B cell (primary cell): ENCODE results near the gene FOXN3. TPM values are rescaled to one million over a fixed set of nuclear protein-coding genes. Genes with fewer than 3 reads are reported as not detected.

Source experiments
- ATAC-seq: fragments of 200-7000 bp; cut with Tn5 transposase; one replicate; pipeline ENCODE4 v1.10.0; 2021; ENCODE audit warnings: low read depth, mild to moderate bottlenecking, moderate number of reproducible peaks, moderate library complexity
- CTCF ChIA-PET: fragments of 350-600 bp; sonication (Branson Sonifier 250); formaldehyde crosslinking; loops from one replicate; lab custom pipeline; 2021; ENCODE audit warnings: antibody characterized with exemption, inconsistent platforms; lab: Charles Lee
- POLR2A ChIA-PET: fragments of 350-600 bp; sonication (Branson Sonifier 250); formaldehyde crosslinking; loops from one replicate; lab custom pipeline; 2021; ENCODE audit warnings: antibody characterized with exemption; lab: Charles Lee
- DNase-seq: peaks from one replicate; pipeline ENCODE4 v3.0.0; 2013
- H2AFZ ChIP-seq: 2 replicates; pipeline ENCODE4 v1.6.1; 2012; ENCODE audit warnings: mild to moderate bottlenecking, low read depth, low read length; ENCODE audit not compliant: insufficient read depth, poor library complexity, severe bottlenecking
- H3K27ac ChIP-seq, 2 donors: 1 replicate in 1 of 2; 2 replicates in 1 of 2; pipeline ENCODE4 v1.5.1; 2012 to 2013; ENCODE audit warnings: low read length in 2 of 2, mild to moderate bottlenecking in 2 of 2, moderate library complexity in 1 of 2
- H3K27me3 ChIP-seq, 4 experiments: fragments of 200-600 bp in 1 of 4; sonication (generic) in 1 of 4; replicated peaks in 1 of 4; 1 replicate in 2 of 4; 2 replicates in 2 of 4; pipeline versions ENCODE4 v1.6.1 to v1.7.0; 2013 to 2016; ENCODE audit warnings: low read length in 3 of 4, mild to moderate bottlenecking in 2 of 4, mixed read lengths in 1 of 4, moderate library complexity in 1 of 4; ENCODE audit not compliant: insufficient read depth in 4 of 4, control insufficient read depth in 3 of 4; ENCODE audit errors: control extremely low read depth in 1 of 4
- H3K36me3 ChIP-seq, 2 experiments: replicated peaks in 1 of 2; 1 replicate in 1 of 2; 2 replicates in 1 of 2; pipeline versions ENCODE4 v1.6.1 to v1.7.1; 2013; ENCODE audit warnings: low read length in 1 of 2; ENCODE audit not compliant: insufficient read depth in 2 of 2, control insufficient read depth in 1 of 2; ENCODE audit errors: control extremely low read depth in 1 of 2, extremely low read depth in 1 of 2
- H3K4me1 ChIP-seq, 2 donors: fragments of 200-600 bp in 1 of 2; sonication (generic) in 1 of 2; 1 replicate in 1 of 2; 2 replicates in 1 of 2; pipeline versions ENCODE4 v1.5.1 to v1.6.1; 2013 to 2017; ENCODE audit warnings: low read length in 2 of 2; ENCODE audit not compliant: control insufficient read depth in 2 of 2, insufficient read depth in 2 of 2
- H3K4me2 ChIP-seq: replicated peaks from 2 replicates; pipeline ENCODE3; 2012; ENCODE audit warnings: mild to moderate bottlenecking, low read depth, low read length; ENCODE audit not compliant: poor library complexity, severe bottlenecking
- H3K4me3 ChIP-seq, 5 experiments: fragments of 200-600 bp in 1 of 5; sonication (generic) in 1 of 5; 1 replicate in 3 of 5; 2 replicates in 2 of 5; pipeline versions ENCODE4 v1.5.1 to v1.7.0; 2011 to 2016; ENCODE audit warnings: low read length in 4 of 5, mild to moderate bottlenecking in 4 of 5, low read depth in 2 of 5, control low read depth in 1 of 5, moderate library complexity in 1 of 5; ENCODE audit not compliant: insufficient read depth in 1 of 5; ENCODE audit errors: control extremely low read depth in 1 of 5, extremely low read depth in 1 of 5
- H3K79me2 ChIP-seq: fragments of 200-600 bp; sonication (generic); one replicate; pipeline ENCODE4 v1.6.0; 2016; ENCODE audit warnings: low read length; ENCODE audit not compliant: control insufficient read depth, insufficient read depth
- H3K9ac ChIP-seq: fragments of 200-600 bp; sonication (generic); 2 replicates; pipeline ENCODE4 v1.6.1; 2017; ENCODE audit warnings: mild to moderate bottlenecking, low read length, moderate library complexity
- H3K9me3 ChIP-seq, 3 donors: one replicate each; pipeline versions ENCODE4 v1.6.1 to v1.7.1; 2013; ENCODE audit warnings: low read length in 2 of 3; ENCODE audit not compliant: control insufficient read depth in 2 of 3, insufficient read depth in 1 of 3; ENCODE audit errors: control extremely low read depth in 1 of 3
- H4K20me1 ChIP-seq: 2 replicates; pipeline ENCODE4 v1.6.0; 2012; ENCODE audit warnings: mild to moderate bottlenecking, low read length; ENCODE audit not compliant: insufficient read depth, control insufficient read depth, poor library complexity, severe bottlenecking
- H3K27ac Mint-ChIP-seq: one replicate; pipeline ENCODE4 v1.8.0; 2021; ENCODE audit warnings: mixed read lengths
- H3K27me3 Mint-ChIP-seq: one replicate; pipeline ENCODE4 v1.8.0; 2021; ENCODE audit warnings: mixed read lengths
- H3K4me1 Mint-ChIP-seq: one replicate; pipeline ENCODE4 v1.8.0; 2021; ENCODE audit warnings: mixed read lengths
- H3K4me3 Mint-ChIP-seq: one replicate; pipeline ENCODE4 v1.8.0; 2021; ENCODE audit warnings: mixed read lengths
- H3K9me3 Mint-ChIP-seq: one replicate; pipeline ENCODE4 v1.8.0; 2022; ENCODE audit warnings: mixed read lengths; ENCODE audit not compliant: insufficient read depth
- CTCF ChIP-seq: fragments of 200-600 bp; IDR thresholded peaks from one replicate; pipeline ENCODE4 v1.8.0; 2022; ENCODE audit warnings: antibody characterized with exemption, mild to moderate bottlenecking
- EZH2 ChIP-seq: IDR thresholded peaks from 2 replicates; pipeline ENCODE4 v1.6.1; 2012; ENCODE audit warnings: borderline replicate concordance, low read depth, mild to moderate bottlenecking, moderate library complexity, low read length; ENCODE audit not compliant: insufficient read depth, poor library complexity, severe bottlenecking
- WGBS: methylation state at CpG from one replicate; pipeline ENCODE4 v1.1.5; 2013; ENCODE audit warnings: missing lambda C conversion rate; ENCODE audit not compliant: insufficient coverage; 5-methylcytosine and 5-hydroxymethylcytosine counted together
- intact Hi-C: fragments of 100-400 bp; cut with micrococcal nuclease; formaldehyde crosslinking; loops from one replicate; pipeline ENCODE4 v1.10.0; 2022
- polyA plus RNA-seq: library from polyadenylated mRNA; depleted of rRNA; stranded (reverse); fragments of >200 nt; gene quantifications from 2 replicates; pipeline ENCODE4 v1.2.3, GENCODE V29; 2012
- total RNA-seq, 2 donors: library from RNA; stranded (reverse); fragments of 120-200 nt in 1 of 2; gene quantifications; 1 replicate in 1 of 2; 2 replicates in 1 of 2; pipeline versions ENCODE4 v1.2.3 to v1.2.4, GENCODE V29; 2013 to 2022

Gene FOXN3
- total and polyA plus RNA-seq, 2 donors (not counting 1 experiment from before 2014, with no cell fraction given): 80.6 to 98.2 TPM

GRCh38 chr14:89180546-89180945 lies 236.5 kb downstream of the FOXN3 start:
- no peak for ATAC-seq
- POLR2A ChIA-PET: no interaction called here
- H3K27ac ChIP-seq: no peak overlapping the region
- Mint-ChIP-seq H3K4me3 (no peak overlapping the region), H3K9me3 (no peaks in the 10 kb centered on the region), H3K4me1 (peaks cover 27% of the 10 kb centered on the region), H3K27ac (peak overlapping the region; percentile 0), H3K27me3 (no peaks in the 10 kb centered on the region)
- H3K9me3 ChIP-seq: no peaks in the 10 kb centered on the region
- CTCF ChIA-PET: interaction anchor here (0.6 to 1.2 kb wide), 2 partner anchors 61 to 174 kb away, joined by 3 to 4 read pairs; no protein-coding TSS in a partner anchor
- H3K4me1 ChIP-seq: peaks cover 7 to 13% of the 10 kb centered on the region in 2 donors
- H3K36me3 ChIP-seq: peaks cover 3 to 36% of the 10 kb centered on the region in 2 experiments
- no peak overlapping the region for H3K4me2 ChIP-seq
- no peaks in the 10 kb centered on the region for H4K20me1 ChIP-seq
- 99% methylated on average over 14 of the region's 14 CpGs for WGBS
- H3K27me3 ChIP-seq: no peaks in the 10 kb centered on the region
- TF ChIP-seq EZH2 (no peak), CTCF (no peak)
- no peak overlapping the region for H3K9ac ChIP-seq
- H3K4me3 ChIP-seq: no peak overlapping the region
- H3K79me2 ChIP-seq: peaks cover 24% of the 10 kb centered on the region
- no peak overlapping the region for H2AFZ ChIP-seq
- no peak for DNase-seq
- intact Hi-C loops: no loop called here

GRCh38 chr14:89179891-89180404 lies 237.1 kb downstream of the FOXN3 start:
- H3K4me3 Mint-ChIP-seq: no peak overlapping the region
- no peak for DNase-seq
- intact Hi-C loops: loop anchor here (5.0 kb wide), 1 partner anchor 202 kb away; no protein-coding TSS in a partner anchor

More at GRCh38 chr14:89179891-89180404, 237.1 kb downstream of the FOXN3 start:
- Histone ChIP-seq H3K27ac (no peak overlapping the region), H2AFZ (no peak overlapping the region), H3K9me3 (no peaks in the 10 kb centered on the region), H4K20me1 (no peaks in the 10 kb centered on the region), H3K79me2 (peaks cover 18% of the 10 kb centered on the region), H3K36me3 (peaks cover 3 to 37% of the 10 kb centered on the region in 2 experiments), H3K27me3 (no peaks in the 10 kb centered on the region), H3K9ac (no peak overlapping the region), H3K4me2 (no peak overlapping the region), H3K4me1 (peaks cover 7 to 11% of the 10 kb centered on the region in 2 donors), H3K4me3 (no peak overlapping the region)
- CTCF ChIA-PET: interaction anchor here (0.6 to 3.7 kb wide), 7 partner anchors 7 to 735 kb away, joined by 3 to 25 read pairs (median 3); no protein-coding TSS in a partner anchor
- POLR2A ChIA-PET: no interaction called here
- peak overlapping the region; percentile 46 for H3K27ac Mint-ChIP-seq
- no peaks in the 10 kb centered on the region for H3K9me3 Mint-ChIP-seq
- WGBS: 99% methylated on average over 13 of the region's 13 CpGs
- H3K27me3 Mint-ChIP-seq: no peaks in the 10 kb centered on the region
- no peak for TF ChIP-seq CTCF
- TF ChIP-seq EZH2: no peak
- no peak for ATAC-seq
- H3K4me1 Mint-ChIP-seq: peaks cover 21% of the 10 kb centered on the region
